Upper lobe of left lung (tissue), 6 donors: ENCODE measurements around the gene RGR. TPM values are rescaled to one million over a fixed set of nuclear protein-coding genes. Genes with fewer than 3 reads are reported as not detected.

Experiments
- ATAC-seq, 2 donors: fragments of 200-7000 bp; cut with Tn5 transposase; one replicate each; pipeline ENCODE4 v1.9.1; 2022; ENCODE audit warnings: mild to moderate bottlenecking in 2 of 2, moderate library complexity in 2 of 2; ENCODE audit not compliant: low FRiP score in 2 of 2
- DNase-seq, 2 donors: peaks; one replicate each; pipeline ENCODE4 v3.0.0-alpha.2; 2019 to 2020
- H3K27ac ChIP-seq, 4 donors: fragments of 200-600 bp; sonication (generic); one replicate each; pipeline ENCODE4 v1.5.1; 2016 to 2019
- H3K27me3 ChIP-seq, 4 donors: fragments of 200-600 bp; sonication (generic); one replicate each; pipeline ENCODE4 v1.5.1; 2017 to 2019
- H3K36me3 ChIP-seq, 4 donors: fragments of 200-600 bp; sonication (generic); one replicate each; pipeline ENCODE4 v1.5.1; 2016 to 2019
- H3K4me1 ChIP-seq, 4 donors: fragments of 200-600 bp; sonication (generic); one replicate each; pipeline ENCODE4 v1.5.1; 2018 to 2019
- H3K4me3 ChIP-seq, 4 donors: fragments of 200-600 bp; sonication (generic); one replicate each; pipeline ENCODE4 v1.5.1; 2017 to 2019; ENCODE audit warnings: mild to moderate bottlenecking in 2 of 4, moderate library complexity in 1 of 4
- H3K9me3 ChIP-seq, 4 donors: fragments of 200-600 bp; sonication (generic); one replicate each; pipeline ENCODE4 v1.5.1; 2018 to 2019
- EP300 ChIP-seq, 4 donors: sonication (generic); formaldehyde crosslinking; IDR thresholded peaks; one replicate each; pipeline ENCODE4 v1.5.1; 2017; ENCODE audit warnings: antibody characterized with exemption in 4 of 4, control low read depth in 2 of 4
- POLR2A ChIP-seq, 4 donors: fragments of 450-650 bp; IDR thresholded peaks; one replicate each; pipeline ENCODE4 v1.5.1; 2016 to 2017; ENCODE audit warnings: antibody characterized with exemption in 4 of 4, mild to moderate bottlenecking in 2 of 4
- POLR2AphosphoS5 ChIP-seq, 2 donors: sonication (generic); formaldehyde crosslinking; IDR thresholded peaks; one replicate each; pipeline ENCODE4 v1.5.1; 2017; ENCODE audit warnings: antibody characterized with exemption in 2 of 2
- WGBS, 2 donors: methylation state at CpG; one replicate each; pipeline ENCODE4 v1.1.5; 2017 to 2018; 5-methylcytosine and 5-hydroxymethylcytosine counted together
- total RNA-seq, 6 donors: library from RNA; depleted of rRNA in 4 of 6; stranded (reverse); fragments of >200 nt in 4 of 6; gene quantifications; one replicate each; pipeline versions ENCODE4 v1.1.0 to v1.2.1, GENCODE V29; 2016 to 2021
- TF ChIP-seq, protein P1 (sequence below), 6 experiments: fragments of 450-650 bp in 4 of 6; fragments of 200-600 bp in 2 of 6; sonication (generic) in 2 of 6; IDR thresholded peaks; one replicate each; pipeline ENCODE4 v1.5.1; 2016 to 2019; ENCODE audit warnings: antibody characterized with exemption in 6 of 6
- donor health status: DM: no; HTN: no; CAD: no; lungs with moderate emphysema.
- donor health status: DM: no; HTN: yes; CAD: no; lungs with severe emphysema.

The RGR gene
- total RNA-seq, 6 donors from 2014 or later = 0.49 to 14.7 (median 0.91) TPM; not detected in 3

DNA sequence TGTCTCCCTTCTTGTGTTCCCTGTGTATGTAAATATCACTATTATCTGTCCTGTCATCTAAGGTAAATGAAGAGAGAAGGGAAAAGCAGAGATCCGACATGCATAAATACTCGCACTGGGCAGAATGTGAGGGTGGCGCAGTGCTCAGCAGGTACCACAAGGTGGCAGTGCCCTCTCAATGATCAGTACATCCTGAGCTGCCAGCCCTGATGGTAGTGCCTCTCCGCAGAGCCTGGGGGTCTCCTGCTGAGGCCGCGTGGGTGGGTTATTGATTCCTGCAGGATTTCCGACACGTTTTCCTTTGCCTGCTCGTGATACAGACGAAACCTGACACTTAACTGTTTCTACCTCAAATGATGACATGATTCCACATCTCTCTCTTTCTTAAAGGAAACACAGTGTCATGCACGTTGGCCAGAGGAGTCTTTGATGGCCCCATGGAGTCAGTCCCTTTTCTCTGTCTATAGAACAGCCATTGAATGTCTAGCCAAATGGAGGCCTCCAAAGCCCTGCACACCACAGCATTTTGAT is 19.8 kb downstream of the RGR start:
- no peaks in the 10 kb centered on the region for H3K27me3 ChIP-seq
- DNase-seq (peak in 1 of 2 donors; percentile 69), ATAC-seq (peak; percentile 88 to 90)
- H3K36me3 ChIP-seq = no peaks in the 10 kb centered on the region
- TF ChIP-seq EP300 (IDR thresholded peaks at IDR 0.05) = no peak
- TF ChIP-seq, protein P1, sequence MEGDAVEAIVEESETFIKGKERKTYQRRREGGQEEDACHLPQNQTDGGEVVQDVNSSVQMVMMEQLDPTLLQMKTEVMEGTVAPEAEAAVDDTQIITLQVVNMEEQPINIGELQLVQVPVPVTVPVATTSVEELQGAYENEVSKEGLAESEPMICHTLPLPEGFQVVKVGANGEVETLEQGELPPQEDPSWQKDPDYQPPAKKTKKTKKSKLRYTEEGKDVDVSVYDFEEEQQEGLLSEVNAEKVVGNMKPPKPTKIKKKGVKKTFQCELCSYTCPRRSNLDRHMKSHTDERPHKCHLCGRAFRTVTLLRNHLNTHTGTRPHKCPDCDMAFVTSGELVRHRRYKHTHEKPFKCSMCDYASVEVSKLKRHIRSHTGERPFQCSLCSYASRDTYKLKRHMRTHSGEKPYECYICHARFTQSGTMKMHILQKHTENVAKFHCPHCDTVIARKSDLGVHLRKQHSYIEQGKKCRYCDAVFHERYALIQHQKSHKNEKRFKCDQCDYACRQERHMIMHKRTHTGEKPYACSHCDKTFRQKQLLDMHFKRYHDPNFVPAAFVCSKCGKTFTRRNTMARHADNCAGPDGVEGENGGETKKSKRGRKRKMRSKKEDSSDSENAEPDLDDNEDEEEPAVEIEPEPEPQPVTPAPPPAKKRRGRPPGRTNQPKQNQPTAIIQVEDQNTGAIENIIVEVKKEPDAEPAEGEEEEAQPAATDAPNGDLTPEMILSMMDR (IDR thresholded peaks at IDR 0.05) = peak; percentile 84 to 92 (median 89)
- no peaks in the 10 kb centered on the region for H3K9me3 ChIP-seq
- H3K4me3 ChIP-seq = no peak overlapping the region
- 1 to 2% methylated on average over 11 of the region's 11 CpGs for WGBS, 2 donors
- peaks cover 0 to 8% (median 4%) of the 10 kb centered on the region in 4 donors for H3K4me1 ChIP-seq
- H3K27ac ChIP-seq = no peak overlapping the region

DNA sequence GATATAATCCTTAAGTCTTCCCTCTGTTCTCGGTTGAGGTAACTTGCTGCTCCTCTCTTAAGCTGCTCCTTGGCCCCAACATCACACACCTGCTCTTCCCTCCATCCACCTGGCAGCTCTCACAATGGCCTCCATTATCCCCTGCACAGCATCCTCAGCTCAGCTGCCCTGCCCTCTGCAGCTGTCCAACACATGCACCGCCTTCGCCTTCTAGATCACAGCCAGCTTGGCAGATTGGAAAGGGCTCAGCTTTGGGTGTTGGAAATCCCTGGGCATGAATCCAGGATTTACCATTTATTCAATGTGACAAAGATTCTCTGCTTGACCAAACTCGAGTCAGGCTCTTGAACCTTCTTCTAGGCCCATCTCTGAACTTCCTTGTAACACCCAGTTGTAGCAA is 20.6 kb downstream of the RGR start:
- DNase-seq (no peak), ATAC-seq (no peak)
- H3K4me1 ChIP-seq = peaks cover 0 to 8% (median 5%) of the 10 kb centered on the region in 4 donors
- no peak for TF ChIP-seq EP300 (IDR thresholded peaks at IDR 0.05)
- no peak for TF ChIP-seq POLR2A (IDR thresholded peaks at IDR 0.05)
- TF ChIP-seq, protein P1 (IDR thresholded peaks at IDR 0.05) = no peak
- no peak for TF ChIP-seq POLR2AphosphoS5 (IDR thresholded peaks at IDR 0.05)
- no peaks in the 10 kb centered on the region for H3K36me3 ChIP-seq
- WGBS, 2 donors = 70 to 79% methylated on average over 4 of the region's 4 CpGs
- H3K9me3 ChIP-seq = no peaks in the 10 kb centered on the region
- no peaks in the 10 kb centered on the region for H3K27me3 ChIP-seq
- no peak overlapping the region for H3K4me3 ChIP-seq
- H3K27ac ChIP-seq = no peak overlapping the region

DNA sequence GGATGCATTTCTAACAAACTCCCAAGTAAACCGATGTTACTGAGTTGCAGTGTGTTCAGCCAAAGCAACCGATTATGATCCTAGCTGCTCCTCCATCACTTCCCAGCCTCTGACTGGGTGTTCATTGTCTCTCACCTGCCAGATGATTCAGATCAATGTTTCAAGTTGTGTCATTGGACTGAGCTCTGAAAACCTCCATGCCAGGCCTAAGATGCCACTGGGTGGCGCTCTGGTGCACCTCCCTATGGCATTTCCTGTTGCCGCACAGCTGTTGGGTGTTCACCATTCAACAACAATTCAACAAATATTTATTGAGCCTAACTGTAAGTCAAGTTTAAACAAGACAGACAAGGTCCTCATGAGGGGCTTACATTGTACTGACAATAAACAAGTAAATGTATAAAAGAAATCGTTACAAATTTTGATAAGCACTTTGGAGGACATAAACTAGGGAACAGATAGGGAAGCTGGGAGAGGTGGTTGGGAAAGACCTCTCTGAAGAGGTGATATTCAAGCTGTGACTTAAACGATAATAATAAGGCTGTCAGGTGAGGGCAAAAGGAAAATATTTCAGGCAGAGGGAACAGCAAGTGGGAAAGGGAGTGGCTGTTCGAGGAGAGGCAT is 22.8 kb downstream of the RGR start:
- no peak for TF ChIP-seq POLR2AphosphoS5 (IDR thresholded peaks at IDR 0.05)
- TF ChIP-seq, protein P1 (IDR thresholded peaks at IDR 0.05) = peak; percentile 45 to 57 (median 54)
- TF ChIP-seq EP300 (IDR thresholded peaks at IDR 0.05) = no peak
- no peak for TF ChIP-seq POLR2A (IDR thresholded peaks at IDR 0.05)
- WGBS, 2 donors = 44 to 46% methylated on average over 5 to 7 of the region's 7 CpGs

DNA sequence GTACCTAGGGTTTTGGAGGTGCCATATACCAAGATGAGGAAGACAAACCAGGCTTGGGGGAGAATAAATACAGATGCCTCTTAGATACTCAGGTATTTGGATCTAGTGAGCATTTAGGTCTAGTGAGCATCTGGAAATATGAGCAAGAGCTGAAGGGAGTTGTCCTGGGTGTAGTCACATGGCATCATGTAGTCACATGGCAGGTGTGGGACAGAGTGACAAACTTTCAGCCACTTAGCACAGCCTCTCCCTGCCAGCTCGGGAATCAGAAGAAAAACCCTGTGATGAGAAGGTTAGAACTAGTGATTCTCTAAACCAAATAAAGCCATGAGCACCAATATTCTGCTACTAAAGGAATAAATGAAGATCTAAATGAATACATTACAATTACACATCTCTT is 24.3 kb downstream of the RGR start:
- H3K36me3 ChIP-seq = no peaks in the 10 kb centered on the region
- DNase-seq (no peak), ATAC-seq (no peak)
- no peaks in the 10 kb centered on the region for H3K27me3 ChIP-seq
- WGBS, 2 donors = 73 to 88% methylated on average over 1 of the region's 1 CpG
- H3K4me1 ChIP-seq = peaks cover 0 to 8% (median 7%) of the 10 kb centered on the region in 4 donors
- TF ChIP-seq POLR2A (IDR thresholded peaks at IDR 0.05) = no peak
- no peak for TF ChIP-seq EP300 (IDR thresholded peaks at IDR 0.05)
- no peak for TF ChIP-seq POLR2AphosphoS5 (IDR thresholded peaks at IDR 0.05)
- TF ChIP-seq, protein P1 (IDR thresholded peaks at IDR 0.05) = no peak
- H3K9me3 ChIP-seq = no peaks in the 10 kb centered on the region
- no peak overlapping the region for H3K27ac ChIP-seq
- no peak overlapping the region for H3K4me3 ChIP-seq

More for the DNA sequence above, 22.8 kb downstream of the RGR start:
- DNase-seq (peak in 1 of 2 donors; percentile 59), ATAC-seq (no peak)
- Histone ChIP-seq H3K27ac (no peak overlapping the region), H3K4me3 (no peak overlapping the region), H3K36me3 (no peaks in the 10 kb centered on the region), H3K9me3 (no peaks in the 10 kb centered on the region), H3K4me1 (peaks cover 0 to 8% (median 7%) of the 10 kb centered on the region in 4 donors), H3K27me3 (no peaks in the 10 kb centered on the region)

DNA sequence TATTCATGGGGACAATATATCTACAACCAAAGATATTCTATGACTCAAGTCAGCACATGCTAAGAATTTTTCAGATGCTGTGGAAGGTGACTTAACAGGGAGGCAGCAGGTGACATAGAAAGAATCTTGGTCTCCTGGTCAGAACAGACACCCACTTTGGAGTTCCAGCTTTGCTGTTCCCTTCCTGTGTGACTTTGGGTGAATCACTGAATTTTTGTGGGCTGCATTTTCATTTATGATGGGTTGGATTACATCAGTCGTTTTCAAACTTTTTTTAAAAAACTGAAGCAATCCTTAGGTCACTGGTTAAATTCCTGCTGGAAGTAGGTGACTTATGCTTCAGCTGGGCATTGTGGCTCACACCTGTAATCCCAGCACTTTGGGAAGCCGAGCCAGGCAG is 24.9 kb downstream of the RGR start:
- ATAC-seq (no peak), DNase-seq (no peak)
- Histone ChIP-seq H3K27me3 (no peaks in the 10 kb centered on the region), H3K36me3 (no peaks in the 10 kb centered on the region), H3K27ac (no peak overlapping the region), H3K9me3 (no peaks in the 10 kb centered on the region), H3K4me3 (no peak overlapping the region), H3K4me1 (peaks cover 0 to 8% (median 4%) of the 10 kb centered on the region in 4 donors)
- WGBS, 2 donors = 71 to 81% methylated on average over 2 of the region's 2 CpGs
- TF ChIP-seq POLR2A (IDR thresholded peaks at IDR 0.05) (no peak), EP300 (IDR thresholded peaks at IDR 0.05) (no peak), POLR2AphosphoS5 (IDR thresholded peaks at IDR 0.05) (no peak)
- TF ChIP-seq, protein P1 (IDR thresholded peaks at IDR 0.05) = no peak
